ENCODE results near the gene LRRC75A. TPM values are rescaled to one million over a fixed set of nuclear protein-coding genes. Genes with fewer than 3 reads are reported as not detected.

Gene LRRC75A
- total and polyA plus RNA-seq, 2 of the 13 experiments (the other 11 are each of a cell fraction or from before 2014, with no cell fraction given), result 0.03 TPM; not detected in 1

- no peak for TF ChIP-seq REL (CRISPR knock-in tag; conservative IDR thresholded peaks at IDR 0.05)
- peak; percentile 80; the same call in 1 of the 2 replicates for TF ChIP-seq ZC3H4 (CRISPR knock-in tag; IDR thresholded peaks at IDR 0.05; ENCODE audit: borderline replicate concordance)
- TF ChIP-seq ZNF33A (CRISPR knock-in tag; IDR thresholded peaks at IDR 0.05; ENCODE audit: borderline replicate concordance), result no peak
- TF ChIP-seq SOX6 (IDR thresholded peaks at IDR 0.05), result no peak
- no peak for TF ChIP-seq SOX6 (CRISPR knock-in tag; IDR thresholded peaks at IDR 0.05)
- no peak for TF ChIP-seq HOXA9 (CRISPR knock-in tag; IDR thresholded peaks at IDR 0.05; ENCODE audit: borderline replicate concordance)
- TF ChIP-seq CREM (IDR thresholded peaks at IDR 0.05), result no peak
- TF ChIP-seq CREM (CRISPR knock-in tag; IDR thresholded peaks at IDR 0.05), result no peak
- TF ChIP-seq CCDC6 (CRISPR knock-in tag; IDR thresholded peaks at IDR 0.05), result 0 out of 2 replicates have a peak, but pooled peaks have one; percentile 2
- 0 out of 2 replicates have a peak, but pooled peaks have one; percentile 11 for TF ChIP-seq ZNF749 (CRISPR knock-in tag; IDR thresholded peaks at IDR 0.05; ENCODE audit: borderline replicate concordance)
- TF ChIP-seq MIXL1 (CRISPR knock-in tag; IDR thresholded peaks at IDR 0.05), result no peak
- TF ChIP-seq, protein P1, sequence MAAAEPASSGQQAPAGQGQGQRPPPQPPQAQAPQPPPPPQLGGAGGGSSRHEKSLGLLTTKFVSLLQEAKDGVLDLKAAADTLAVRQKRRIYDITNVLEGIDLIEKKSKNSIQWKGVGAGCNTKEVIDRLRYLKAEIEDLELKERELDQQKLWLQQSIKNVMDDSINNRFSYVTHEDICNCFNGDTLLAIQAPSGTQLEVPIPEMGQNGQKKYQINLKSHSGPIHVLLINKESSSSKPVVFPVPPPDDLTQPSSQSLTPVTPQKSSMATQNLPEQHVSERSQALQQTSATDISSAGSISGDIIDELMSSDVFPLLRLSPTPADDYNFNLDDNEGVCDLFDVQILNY (CRISPR knock-in tag; conservative IDR thresholded peaks at IDR 0.05), result no peak
- TF ChIP-seq SP2 (CRISPR knock-in tag; IDR thresholded peaks at IDR 0.05), result 0 out of 2 replicates have a peak, but pooled peaks have one; percentile 11
- no peak for TF ChIP-seq IRF9 (CRISPR knock-in tag; IDR thresholded peaks at IDR 0.05; ENCODE audit: borderline replicate concordance)
- TF ChIP-seq ZNF138 (CRISPR knock-in tag; IDR thresholded peaks at IDR 0.05; ENCODE audit: low read depth), result 0 out of 2 replicates have a peak, but pooled peaks have one; percentile 38
- TF ChIP-seq ZNF768 (CRISPR knock-in tag; IDR thresholded peaks at IDR 0.05), result 0 out of 2 replicates have a peak, but pooled peaks have one; percentile 46
- TF ChIP-seq NFE2L2 (IDR thresholded peaks at IDR 0.05; ENCODE audit: low read length), result no peak
- peak; percentile 23; the same call in 1 of the 2 replicates for TF ChIP-seq KAT7 (CRISPR knock-in tag; IDR thresholded peaks at IDR 0.05; ENCODE audit: borderline replicate concordance)
- peak; percentile 69 for TF ChIP-seq AGO2 (optimal IDR thresholded peaks at IDR 0.05; ENCODE audit: low read depth, low read length)
Measured at GRCh38 chr17:16439303-16439791, 52.6 kb downstream of the LRRC75A start (continued).
